ENCODE measurements around the gene ARID5B. TPM values are rescaled to one million over a fixed set of nuclear protein-coding genes. Genes with fewer than 3 reads are reported as not detected.
A peak's percentile ranks its signal among the peaks of the same experiment; 100 is the strongest.

ARID5B gene
- total RNA-seq, 2 donors from 2014 or later, result 67.9 to 90.1 TPM

- no peak overlapping the region for H3K27ac ChIP-seq
- 92% methylated on average over 4 of the region's 4 CpGs for WGBS
- intact Hi-C loops (cut with DNase I), result loop anchor here (5.0 kb wide), 1 partner anchor 48 kb away; no protein-coding TSS in a partner anchor
- no peaks in the 10 kb centered on the region for H3K27me3 ChIP-seq (replicated peaks; ENCODE audit: insufficient read depth)
- peaks cover 6% of the 10 kb centered on the region for H3K4me1 ChIP-seq (replicated peaks)
- DNase-seq (ENCODE audit: low spot score), result no peak
- no peak for TF ChIP-seq POLR2A (IDR thresholded peaks at IDR 0.05)
- no peak for TF ChIP-seq POLR2AphosphoS5 (IDR thresholded peaks at IDR 0.05)
- no peak for TF ChIP-seq CTCF (IDR thresholded peaks at IDR 0.05)
- no peaks in the 10 kb centered on the region for H3K9me3 ChIP-seq
- H3K36me3 ChIP-seq, result no peaks in the 10 kb centered on the region
- H3K4me3 ChIP-seq, result no peak overlapping the region
Observed at GRCh38 chr10:61989995-61990760, 88.7 kb downstream of the ARID5B start.

GRCh38 chr10:61990761-61991135 lies 89.2 kb downstream of the ARID5B start:
- intact Hi-C loops (cut with DNase I), result no loop called here
- no peak for TF ChIP-seq POLR2AphosphoS5 (IDR thresholded peaks at IDR 0.05)
- no peak for TF ChIP-seq POLR2A (IDR thresholded peaks at IDR 0.05)
- no peak for TF ChIP-seq CTCF (IDR thresholded peaks at IDR 0.05)
- H3K4me3 ChIP-seq, result no peak overlapping the region
- H3K36me3 ChIP-seq, result no peaks in the 10 kb centered on the region
- no peak overlapping the region for H3K27ac ChIP-seq
- no peaks in the 10 kb centered on the region for H3K9me3 ChIP-seq
- 50% methylated on average over 1 of the region's 1 CpG for WGBS
- no peaks in the 10 kb centered on the region for H3K27me3 ChIP-seq (replicated peaks; ENCODE audit: insufficient read depth)
- no peak for DNase-seq (ENCODE audit: low spot score)
- H3K4me1 ChIP-seq (replicated peaks), result peaks cover 6% of the 10 kb centered on the region

GRCh38 chr10:61991166-61991565 lies 89.7 kb downstream of the ARID5B start:
- Histone ChIP-seq H3K27ac (no peak overlapping the region), H3K27me3 (replicated peaks; ENCODE audit: insufficient read depth) (no peaks in the 10 kb centered on the region), H3K9me3 (no peaks in the 10 kb centered on the region), H3K4me3 (no peak overlapping the region), H3K4me1 (replicated peaks) (peaks cover 6% of the 10 kb centered on the region), H3K36me3 (no peaks in the 10 kb centered on the region)
- no peak for DNase-seq (ENCODE audit: low spot score)
- intact Hi-C loops (cut with DNase I), result no loop called here
- TF ChIP-seq POLR2A (IDR thresholded peaks at IDR 0.05) (no peak), CTCF (IDR thresholded peaks at IDR 0.05) (no peak), POLR2AphosphoS5 (IDR thresholded peaks at IDR 0.05) (no peak)

- Histone ChIP-seq H3K4me3 (no peak overlapping the region), H3K27me3 (replicated peaks; ENCODE audit: insufficient read depth) (no peaks in the 10 kb centered on the region), H3K36me3 (no peaks in the 10 kb centered on the region), H3K4me1 (replicated peaks) (peaks cover 6% of the 10 kb centered on the region), H3K9me3 (no peaks in the 10 kb centered on the region), H3K27ac (peak overlapping the region; percentile 16 to 62)
- no peak for DNase-seq (ENCODE audit: low spot score)
- intact Hi-C loops (cut with DNase I), result no loop called here
- 54% methylated on average over 4 of the region's 4 CpGs for WGBS
- TF ChIP-seq CTCF (IDR thresholded peaks at IDR 0.05) (no peak), POLR2AphosphoS5 (IDR thresholded peaks at IDR 0.05) (no peak), POLR2A (IDR thresholded peaks at IDR 0.05) (no peak)
Observed at GRCh38 chr10:61992059-61992460, 90.6 kb downstream of the ARID5B start.

All from prostate gland (tissue), 2 donors.